Stimulated activated CD4-positive, alpha-beta T cell treated with anti-CD3 and anti-CD28 coated beads, Interleukin-1b, Interleukin-23, amount 100 ng/mL, for 24 hours (primary cell): ENCODE measurements around the gene SLC6A19.
"Not testable (repeated sequence)": the region's sequence is repeated elsewhere in the genome, so short reads cannot be mapped to it uniquely, and the experiment has no call there.

ENCODE experiments used
- DNase-seq, 4 experiments: peaks; one replicate each; pipeline ENCODE4 v3.0.0-alpha.2; 2020; ENCODE audit warnings: low read depth in 4 of 4, low spot score in 1 of 4

SLC6A19 gene

DNA sequence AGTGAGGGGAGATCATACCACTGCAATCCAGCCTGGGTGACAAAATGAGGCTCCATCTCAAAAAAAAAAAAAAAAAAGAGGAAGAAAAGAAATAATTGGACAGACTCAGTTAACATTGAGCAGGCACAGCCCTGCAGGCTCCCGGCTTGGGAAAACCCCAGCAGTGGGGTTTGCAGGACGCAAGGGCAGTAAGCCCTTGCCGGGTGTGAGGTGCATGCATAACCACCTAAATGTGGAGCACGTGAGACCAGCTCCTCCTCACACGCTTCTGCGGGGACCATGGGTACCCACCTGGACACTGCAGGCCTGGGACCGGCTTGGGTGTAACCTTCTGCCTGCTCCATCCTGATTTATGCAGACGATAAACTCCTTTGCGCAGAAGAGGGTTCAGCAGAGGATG lies 19.0 kb downstream of the SLC6A19 start:
- no peak for DNase-seq

DNA sequence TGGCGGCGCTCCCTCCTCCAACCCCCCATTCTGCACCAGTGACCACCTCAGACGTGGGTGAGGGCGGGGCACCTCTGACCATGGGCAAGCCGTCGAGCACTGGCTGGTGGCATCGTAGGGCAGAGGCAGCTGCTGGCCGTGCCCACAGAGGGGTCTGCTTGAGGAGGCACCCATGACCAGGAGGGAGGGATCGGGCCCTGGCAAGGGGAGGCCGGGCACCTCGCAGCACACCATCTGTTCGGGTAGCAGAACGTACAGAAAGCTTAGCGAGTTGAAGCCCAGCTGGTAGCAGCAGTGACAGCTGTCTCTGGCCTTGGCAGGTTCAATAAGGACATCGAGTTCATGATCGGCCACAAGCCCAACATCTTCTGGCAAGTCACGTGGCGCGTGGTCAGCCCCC lies 19.4 kb downstream of the SLC6A19 start:
- DNase-seq = no peak

DNA sequence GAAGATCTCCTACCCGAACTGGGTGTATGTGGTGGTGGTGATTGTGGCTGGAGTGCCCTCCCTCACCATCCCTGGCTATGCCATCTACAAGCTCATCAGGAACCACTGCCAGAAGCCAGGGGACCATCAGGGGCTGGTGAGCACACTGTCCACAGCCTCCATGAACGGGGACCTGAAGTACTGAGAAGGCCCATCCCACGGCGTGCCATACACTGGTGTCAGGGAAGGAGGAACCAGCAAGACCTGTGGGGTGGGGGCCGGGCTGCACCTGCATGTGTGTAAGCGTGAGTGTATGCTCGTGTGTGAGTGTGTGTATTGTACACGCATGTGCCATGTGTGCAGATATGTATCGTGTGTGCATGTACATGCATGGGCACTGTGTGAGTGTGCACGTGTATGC lies 20.3 kb downstream of the SLC6A19 start:
- no peak for DNase-seq

DNA sequence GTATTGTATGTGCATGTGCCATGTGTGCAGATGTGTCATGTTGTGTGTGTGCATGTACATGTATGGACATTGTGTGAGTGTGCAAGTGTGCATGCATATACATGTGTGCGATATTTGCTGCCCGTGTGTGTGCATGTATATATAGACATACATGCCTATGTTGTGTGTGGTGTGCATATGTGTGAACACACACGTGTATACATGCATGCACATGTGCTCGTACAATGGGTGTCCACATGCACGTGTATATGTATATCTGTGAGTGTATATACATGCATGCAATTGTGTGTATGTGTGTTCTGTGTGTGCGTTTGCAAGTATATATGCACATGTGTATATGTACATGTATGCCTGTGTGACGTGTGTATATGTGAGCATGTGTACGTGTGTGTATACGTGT lies 20.8 kb downstream of the SLC6A19 start:
- DNase-seq = no peak

DNA sequence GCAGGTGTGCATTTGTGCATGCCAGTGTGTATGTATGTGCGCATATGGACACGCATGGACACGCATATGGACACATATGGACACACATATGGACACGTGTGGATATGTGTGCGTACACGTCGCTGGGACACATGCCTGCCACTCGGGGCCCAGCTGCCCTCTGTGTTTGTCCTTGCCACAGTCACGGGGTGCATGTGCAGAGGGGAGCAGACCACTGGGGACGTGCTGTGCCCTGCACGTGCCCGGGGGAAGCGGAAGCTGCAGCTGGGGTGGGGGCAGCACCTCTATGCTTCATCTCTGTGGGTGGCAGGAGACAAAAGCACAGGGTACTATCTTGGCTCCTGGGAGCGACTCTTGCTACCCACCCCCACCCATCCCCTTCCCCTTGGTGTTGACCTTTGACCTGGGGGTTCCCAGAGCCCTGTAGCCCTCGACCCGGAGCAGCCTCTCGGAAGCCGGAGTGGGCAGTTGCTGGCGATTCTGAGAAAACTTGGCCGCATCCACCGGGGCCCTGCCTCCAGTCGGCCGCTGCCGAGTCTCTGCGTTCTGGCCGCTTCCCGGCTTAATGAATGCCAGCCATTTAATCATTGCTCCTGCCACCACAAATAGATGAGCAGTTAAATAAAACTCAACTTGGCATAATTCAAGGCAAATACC lies 21.4 kb downstream of the SLC6A19 start:
- no peak for DNase-seq

DNA sequence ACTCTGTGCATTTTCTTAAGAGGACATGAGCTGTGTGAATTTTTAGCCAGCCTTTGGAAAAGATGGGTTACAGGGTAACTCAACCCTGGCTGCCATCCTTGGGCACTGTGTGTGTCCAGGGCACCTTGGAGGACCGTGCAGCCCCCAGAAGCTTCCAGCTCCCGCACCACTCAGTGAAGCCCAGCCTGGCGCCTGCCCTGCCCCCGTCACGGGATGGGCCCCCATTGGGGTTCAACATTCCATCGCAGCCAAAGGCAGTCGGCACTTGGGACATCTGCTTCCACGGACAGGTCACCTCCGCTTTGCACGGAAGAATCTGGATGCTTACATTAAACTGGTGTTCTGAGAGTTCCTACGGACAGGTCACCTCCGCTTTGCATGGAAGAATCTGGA lies 21.9 kb downstream of the SLC6A19 start:
- no peak for DNase-seq

DNA sequence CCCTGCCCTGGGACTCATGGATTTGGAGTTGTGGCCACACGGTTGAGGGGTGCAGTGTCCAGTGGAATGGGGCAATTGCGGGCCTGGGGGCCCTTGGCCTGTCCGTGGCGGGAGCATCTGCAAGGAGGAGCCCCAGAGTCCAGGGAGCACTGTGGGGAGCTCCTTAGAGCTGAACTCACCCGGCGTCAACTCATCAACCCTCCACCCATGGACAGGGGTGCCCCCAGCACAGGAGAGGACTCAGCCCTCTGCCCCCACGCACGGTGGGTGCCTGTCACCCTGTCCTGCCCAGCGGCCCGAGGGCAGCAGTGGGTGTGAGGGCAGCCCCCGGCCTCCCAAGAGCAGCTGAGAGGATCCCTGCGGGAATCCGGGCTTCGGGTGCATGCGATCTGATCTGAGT lies 23.2 kb downstream of the SLC6A19 start:
- DNase-seq = no peak

DNA sequence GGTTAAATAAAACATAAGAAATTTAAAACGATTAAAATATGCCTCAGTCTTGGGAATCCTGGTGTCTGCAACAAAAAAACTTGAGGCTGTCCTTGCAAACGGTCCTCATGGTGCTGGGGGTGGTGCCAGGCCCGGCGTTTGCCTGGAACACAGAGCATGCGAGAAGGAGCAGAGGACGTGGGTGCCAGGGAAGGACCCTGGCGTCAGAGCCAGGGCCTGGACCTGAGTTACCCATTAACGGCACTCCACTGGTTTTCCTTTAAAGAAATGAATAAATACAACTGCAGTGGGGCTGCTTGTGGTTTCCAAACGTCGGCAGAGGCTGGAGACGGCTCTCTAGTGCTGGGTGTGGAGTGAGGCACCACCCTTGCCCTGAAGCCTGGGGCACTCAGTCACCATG lies 23.7 kb downstream of the SLC6A19 start, which contains the start of gene SLC6A18:
Gene SLC6A18, plus strand, starts transcription at position 301 of the 400 bp plus-strand sequence. Its CDS starts 97 bp downstream, at position 398.
- DNase-seq = no peak

DNA sequence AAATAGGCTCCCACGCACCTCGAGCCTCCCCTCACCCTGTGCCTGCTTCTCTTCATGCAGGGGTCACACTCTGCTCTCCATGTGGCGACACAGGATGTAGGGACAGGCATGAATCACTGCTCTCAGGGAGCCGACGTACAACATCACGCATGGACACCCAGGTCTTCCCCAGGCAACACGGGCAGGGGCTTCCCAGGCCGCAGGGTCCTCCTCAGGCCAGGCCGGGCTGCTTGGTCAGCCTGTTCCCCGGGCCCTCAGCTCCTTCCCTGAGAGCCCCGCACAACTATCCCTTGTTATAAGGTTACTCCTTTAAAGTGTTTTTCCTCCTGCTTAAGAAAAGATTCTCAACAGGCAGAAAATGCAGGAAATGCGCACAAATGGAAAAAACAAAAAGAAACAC lies 24.8 kb downstream of the SLC6A19 start:
- DNase-seq = no peak

DNA sequence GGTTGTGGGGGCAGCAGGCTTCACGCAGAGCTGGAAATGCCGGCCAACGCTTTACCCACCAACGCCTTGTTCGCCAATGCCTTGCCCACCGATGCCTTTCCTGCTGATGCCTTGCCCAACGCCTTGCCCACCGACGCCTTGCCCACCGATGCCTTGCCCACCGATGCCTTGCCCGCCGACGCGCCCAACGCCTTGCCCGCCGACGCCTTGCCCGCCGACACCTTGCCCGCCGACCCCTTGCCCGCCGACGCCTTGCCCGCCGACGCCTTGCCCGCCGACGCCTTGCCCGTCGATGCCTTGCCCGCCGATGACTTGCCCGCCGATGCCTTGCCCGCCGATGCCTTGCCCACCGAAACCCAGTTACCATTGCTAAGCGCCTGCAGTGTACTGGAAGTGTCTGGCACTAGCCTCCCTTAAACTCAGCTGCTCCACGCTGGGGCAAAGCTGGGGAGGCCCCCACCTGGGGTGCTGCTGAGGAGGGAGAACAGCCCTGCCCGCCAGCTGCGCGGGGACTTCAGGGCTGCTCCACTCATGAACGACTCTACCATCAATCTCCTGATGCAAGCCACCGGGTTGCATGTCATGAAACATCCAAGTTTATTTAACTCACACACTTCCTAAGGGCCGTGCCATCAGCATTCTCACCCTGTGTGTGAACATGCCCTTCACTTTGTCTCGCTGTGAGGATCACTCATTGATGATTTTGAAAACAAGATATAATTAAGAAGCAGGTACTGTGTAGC lies 25.6 kb downstream of the SLC6A19 start:
- DNase-seq = no peak

DNA sequence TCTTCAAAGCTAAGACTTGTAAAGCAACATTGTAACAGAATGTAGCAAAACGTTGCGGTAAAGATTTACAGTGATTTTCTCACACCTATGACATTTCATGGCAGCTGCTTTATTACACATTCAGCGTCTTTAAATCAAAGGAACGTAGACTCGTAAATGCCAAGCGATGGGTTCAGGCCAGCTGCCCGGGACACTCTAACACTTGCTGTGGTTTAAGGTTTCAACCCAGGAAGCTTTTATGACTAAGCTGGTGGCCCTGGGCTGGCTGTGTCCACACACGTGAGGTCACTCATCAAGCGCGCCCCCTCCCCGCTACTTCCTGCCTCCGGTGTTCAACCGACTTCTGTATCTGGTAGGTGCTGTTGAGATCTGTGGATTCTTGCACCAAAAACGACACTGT lies 26.3 kb downstream of the SLC6A19 start:
- no peak for DNase-seq

DNA sequence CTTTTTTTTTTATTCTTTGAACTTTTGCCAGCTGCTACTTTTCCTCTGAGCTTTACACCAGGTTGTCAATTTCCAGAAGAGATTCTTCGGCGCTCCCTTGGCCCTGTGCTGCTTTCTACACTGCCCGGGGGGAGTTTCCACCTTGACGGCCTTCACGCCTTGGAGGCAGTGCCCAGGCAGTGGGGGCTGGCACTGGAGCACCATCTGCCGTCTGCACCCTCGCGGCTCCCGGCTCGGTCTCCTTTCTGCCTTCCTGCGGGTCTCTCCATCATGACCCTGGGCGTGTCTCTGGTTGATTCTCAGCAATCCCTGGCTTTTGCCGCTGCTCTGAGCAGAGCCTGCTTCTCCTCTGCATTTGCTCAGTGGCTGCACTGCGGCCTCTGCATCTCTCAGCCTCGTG lies 26.7 kb downstream of the SLC6A19 start:
- no peak for DNase-seq

DNA sequence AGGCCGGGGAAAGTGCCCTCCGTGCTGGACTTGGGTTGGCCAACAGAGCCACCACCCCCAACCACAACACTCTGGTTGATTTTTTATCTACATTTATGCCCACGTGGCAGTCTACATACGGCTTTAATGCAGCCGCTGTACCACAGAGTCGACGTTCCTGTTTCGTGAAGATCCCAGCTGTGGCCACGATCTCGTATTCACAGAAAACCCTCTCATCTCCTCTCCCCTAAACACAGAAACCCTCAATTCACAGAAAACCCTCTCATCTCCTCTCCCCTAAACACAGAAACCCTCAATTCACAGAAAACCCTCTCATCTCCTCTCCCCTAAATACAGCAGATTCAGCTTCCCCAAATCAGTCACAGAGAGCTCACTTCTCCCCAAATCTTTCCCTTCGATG lies 27.6 kb downstream of the SLC6A19 start:
- not testable (repeated sequence) for DNase-seq

DNA sequence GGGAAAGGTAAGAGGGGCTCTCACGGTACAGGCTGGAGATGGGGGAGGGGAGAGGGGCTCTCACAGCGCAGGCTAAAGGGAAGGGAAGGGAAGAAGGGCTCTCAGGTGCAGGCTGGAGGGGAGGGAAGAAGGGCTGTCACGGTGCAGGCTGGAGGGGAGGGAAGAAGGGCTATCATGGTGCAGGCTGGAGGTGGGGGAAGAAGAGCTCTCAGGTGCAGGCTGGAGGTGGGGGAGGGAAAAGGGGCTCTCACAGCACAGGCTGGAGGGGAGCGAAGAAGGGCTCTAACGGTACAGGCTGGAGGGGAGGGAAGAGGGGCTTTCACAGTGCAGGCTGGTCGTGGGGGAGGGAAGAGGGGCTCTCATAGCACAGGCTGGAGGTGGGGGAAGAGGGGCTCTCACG lies 28.4 kb downstream of the SLC6A19 start:
- no peak for DNase-seq

DNA sequence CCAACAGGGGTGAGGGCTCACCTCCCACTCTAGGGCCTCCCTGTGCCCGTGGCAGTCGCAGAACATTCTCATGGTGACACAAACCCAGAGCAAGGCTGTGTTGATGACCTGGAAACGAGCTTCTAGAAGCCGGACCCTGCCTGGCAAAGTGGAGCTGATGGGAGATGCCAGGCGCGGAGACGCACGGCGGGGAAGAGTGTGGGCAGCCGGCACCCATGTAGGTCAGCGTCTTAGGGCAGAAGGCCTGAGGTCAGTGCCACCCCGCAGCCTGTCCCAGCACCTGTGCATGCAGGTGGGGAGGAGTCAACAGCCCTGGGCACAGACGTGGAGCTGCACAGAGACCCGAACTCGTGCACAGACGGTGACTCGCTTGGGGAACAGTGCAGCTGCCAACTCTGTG lies 29.2 kb downstream of the SLC6A19 start:
- no peak for DNase-seq

DNA sequence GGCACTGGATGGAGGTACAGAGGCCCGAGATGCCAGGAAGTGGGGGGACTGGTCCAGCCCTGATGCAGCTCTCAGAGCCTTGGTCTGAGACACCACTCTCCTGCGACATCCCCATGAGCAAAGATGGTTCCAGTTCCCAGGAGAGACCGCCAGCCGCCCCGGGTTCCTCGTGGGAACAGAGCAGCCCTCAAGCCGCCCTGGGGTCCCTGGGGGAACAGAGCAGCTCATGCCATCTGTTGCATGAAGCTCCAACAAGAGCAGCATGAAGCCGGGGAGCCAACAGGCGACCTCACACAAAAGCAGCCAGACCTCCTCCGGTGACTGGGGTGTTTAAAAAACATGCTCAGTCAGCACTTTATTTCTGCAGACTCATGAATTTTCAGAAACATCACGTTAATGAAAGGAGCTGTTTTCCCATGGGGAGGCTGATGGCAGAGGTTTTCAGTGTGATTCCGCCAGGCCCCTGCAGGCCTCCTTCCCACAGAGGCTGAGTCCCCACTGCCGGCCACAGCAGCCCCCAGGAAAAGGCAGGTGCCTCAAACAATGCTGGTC lies 30.0 kb downstream of the SLC6A19 start:
- no peak for DNase-seq

DNA sequence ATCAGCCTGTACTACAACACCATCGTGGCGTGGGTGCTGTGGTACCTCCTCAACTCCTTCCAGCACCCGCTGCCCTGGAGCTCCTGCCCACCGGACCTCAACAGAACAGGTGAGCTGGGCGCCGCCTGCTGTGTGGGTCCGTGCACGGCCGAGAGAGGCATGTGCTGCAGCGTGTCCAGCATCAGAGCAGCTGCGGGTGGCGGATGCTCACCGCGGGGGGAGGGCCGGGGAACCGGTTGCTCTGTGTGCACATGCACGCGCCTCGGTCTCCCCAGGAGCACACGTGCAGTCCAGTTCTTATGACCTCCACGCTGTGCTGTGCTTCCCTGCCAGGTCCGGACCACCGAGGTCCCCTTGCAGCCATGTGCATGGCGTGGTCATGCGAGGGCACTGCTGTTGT lies 31.4 kb downstream of the SLC6A19 start:
- no peak for DNase-seq

DNA sequence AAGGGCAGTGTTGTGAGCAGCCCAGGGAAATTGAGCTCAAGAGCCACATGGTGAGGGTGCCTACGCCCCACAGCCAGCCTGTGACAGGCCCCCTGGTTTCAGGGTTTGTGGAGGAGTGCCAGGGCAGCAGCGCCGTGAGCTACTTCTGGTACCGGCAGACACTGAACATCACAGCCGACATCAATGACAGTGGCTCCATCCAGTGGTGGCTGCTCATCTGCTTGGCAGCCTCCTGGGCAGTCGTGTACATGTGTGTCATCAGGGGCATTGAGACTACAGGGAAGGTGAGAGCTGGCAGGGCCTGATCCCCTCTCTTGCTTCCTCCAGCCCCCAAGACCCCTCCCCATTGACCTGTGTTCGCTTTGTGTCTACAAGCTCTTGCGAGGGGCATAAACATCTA lies 34.0 kb downstream of the SLC6A19 start:
- no peak for DNase-seq

DNA sequence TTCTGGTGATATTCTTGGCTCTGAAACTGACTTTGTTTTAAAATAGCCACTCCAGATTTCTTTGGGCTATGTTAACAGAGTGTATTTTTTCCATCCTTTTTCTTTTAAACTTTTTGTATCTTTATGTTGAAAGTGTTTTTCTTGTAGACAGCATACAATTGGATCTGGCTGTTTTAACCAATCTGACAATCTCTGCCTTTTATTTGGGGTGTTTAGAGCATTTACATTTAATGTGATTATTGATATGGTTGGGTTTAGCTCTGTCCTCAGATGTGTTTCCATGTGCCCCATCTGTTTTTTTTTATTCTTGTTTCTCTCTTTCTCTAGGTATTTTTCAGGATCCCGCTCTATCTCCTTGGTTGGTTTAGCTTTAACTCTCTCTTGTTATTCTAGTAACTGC lies 34.4 kb downstream of the SLC6A19 start:
- DNase-seq = no peak

DNA sequence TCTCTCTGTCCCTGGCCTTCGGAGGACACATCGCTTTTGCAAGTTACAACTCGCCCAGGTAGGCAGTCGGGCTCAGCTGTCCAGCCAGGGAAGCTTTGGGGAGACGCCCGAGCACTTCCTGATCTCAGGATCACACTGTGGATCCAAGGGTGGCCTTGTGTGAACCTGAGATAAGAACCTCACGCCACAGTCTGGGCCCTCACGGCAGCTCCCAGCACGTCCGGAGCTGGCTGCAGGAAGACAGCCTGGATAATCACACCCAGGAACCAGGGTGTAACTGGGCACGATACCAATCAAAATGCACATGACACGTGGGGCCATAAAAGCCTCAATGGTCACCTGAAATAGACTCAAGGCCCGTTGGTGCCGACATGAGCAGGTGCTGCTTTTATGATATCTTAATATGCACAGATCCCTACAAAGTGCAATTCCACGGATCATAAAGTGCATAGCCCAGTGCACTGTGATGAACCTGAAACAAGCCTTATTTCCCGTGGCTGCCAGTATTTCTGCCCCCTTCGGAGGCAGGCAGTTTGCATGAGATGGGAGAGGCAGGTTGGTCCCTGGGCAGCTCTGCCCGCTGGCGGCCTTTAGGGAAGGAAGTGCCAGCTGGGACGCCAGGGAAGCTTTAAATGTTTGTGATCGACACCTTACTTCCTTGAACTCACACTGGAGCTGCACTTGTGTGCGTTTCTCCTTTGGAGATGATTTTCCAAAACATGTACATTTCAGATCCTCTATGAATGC lies 38.3 kb downstream of the SLC6A19 start:
- DNase-seq = no peak

DNA sequence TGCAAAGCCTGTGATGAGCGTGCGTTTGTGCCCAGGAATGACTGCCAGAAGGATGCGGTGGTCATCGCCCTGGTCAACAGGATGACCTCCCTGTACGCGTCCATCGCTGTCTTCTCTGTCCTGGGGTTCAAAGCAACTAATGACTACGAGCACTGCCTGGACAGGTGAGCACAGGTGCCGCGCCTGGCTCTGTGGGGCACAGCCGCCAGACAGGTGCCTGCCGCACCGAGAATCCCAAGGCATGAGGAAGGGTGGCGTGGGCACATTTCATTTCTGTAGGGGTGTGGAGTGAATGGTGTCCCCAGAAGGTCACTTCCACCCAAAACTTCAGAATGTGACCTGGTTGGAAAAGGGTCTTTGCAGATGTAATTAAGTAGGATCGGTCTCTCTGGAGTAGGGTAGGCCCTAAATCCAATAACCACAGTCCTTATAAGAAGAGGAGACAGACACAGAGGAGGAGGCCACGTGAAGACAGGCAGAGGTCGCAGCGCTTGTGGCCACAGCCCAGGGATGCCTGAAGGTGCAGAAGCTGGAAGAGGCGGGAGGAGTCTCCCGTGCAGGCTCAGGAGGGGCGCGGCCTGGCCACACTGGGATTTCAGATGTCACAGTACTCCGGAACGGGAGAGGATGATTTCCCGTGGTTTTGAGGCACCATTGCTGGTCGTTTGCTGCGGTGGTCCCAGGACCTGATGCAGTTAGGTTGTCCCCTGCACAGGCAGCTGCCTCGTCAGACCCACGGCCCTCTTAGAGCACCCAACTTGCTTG lies 39.3 kb downstream of the SLC6A19 start:
- no peak for DNase-seq
